Measurements from ENCODE around the gene CCDC74B.
A peak's percentile ranks its signal among the peaks of the same experiment; 100 is the strongest.
"Not testable (repeated sequence)": the region's sequence is repeated elsewhere in the genome, so short reads cannot be mapped to it uniquely, and the experiment has no call there.

Gene CCDC74B

GRCh38 chr2:130145006-130145414 lies at the start of gene CCDC74B:
TSS of gene CCDC74B (minus strand) at chr2:130145112. CDS start at chr2:130144996, 116 bp downstream.
- DNase-seq (ENCODE audit: low read depth), result peak; percentile 39

GRCh38 chr2:130193824-130194223 lies 48.9 kb upstream of the CCDC74B start:
- DNase-seq (ENCODE audit: low read depth), result not testable (repeated sequence)

DNA sequence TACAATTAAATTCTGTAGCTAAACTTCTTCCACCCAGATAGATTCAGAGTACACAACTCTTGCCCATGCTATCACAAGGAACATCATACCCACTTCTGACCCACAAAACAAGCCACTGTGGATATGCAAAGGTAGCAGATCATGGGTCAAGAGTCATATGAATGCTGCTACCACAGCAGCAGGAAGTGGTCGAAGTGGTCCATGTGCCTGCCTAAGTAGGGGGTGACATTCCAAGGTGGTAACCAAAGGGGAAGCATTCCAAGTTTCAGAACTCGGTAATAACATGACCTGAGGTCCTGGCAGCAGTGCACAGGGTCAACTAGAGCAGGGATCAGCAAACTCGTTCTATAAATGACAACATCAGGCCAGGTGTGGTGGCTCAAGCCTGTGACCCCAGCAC lies 47.5 kb upstream of the CCDC74B start:
- not testable (repeated sequence) for DNase-seq (ENCODE audit: low read depth)

DNA sequence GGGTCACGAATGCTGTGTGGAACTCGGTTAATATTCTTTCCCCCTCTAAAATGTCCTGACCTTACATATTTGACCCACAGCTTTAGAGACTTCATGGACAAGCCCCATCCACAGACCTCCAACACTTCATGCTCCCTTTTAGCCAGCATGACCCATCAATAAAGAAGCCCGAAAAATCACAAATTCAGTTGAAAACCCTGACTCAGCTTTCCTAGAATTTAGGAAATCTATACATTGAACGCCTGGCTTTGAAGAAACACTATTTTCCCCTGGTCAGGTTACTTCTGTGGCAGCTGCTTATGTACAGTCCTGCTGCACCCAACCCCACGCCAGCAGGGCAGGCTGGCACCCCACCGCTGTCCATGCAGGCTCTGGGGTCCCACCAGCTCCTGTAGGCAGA lies 46.4 kb upstream of the CCDC74B start:
- DNase-seq (ENCODE audit: low read depth), result not testable (repeated sequence)

- no peak for DNase-seq (ENCODE audit: low read depth)
Observed at GRCh38 chr2:130190237-130190636, 45.3 kb upstream of the CCDC74B start.

DNA sequence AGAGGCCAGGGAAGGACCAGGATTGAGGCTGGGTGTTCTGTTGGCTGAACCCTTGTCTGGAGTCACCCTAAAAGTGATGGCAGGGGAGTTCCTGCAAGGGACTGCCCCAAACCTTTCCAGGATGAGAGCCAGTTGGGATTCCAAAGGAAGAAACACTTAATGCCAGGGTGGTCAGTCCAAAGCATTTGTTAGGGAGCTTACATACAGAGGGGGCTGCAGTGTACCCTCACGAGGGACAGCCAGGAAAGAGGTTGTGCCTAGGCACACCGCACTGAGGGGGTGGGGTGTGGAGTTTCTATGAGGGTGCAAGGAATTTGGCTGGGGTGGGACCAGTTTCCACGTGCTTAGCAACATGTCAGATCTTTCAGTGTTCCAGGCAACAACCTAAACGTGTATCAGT lies 44.0 kb upstream of the CCDC74B start:
- DNase-seq (ENCODE audit: low read depth), result not testable (repeated sequence)

- not testable (repeated sequence) for DNase-seq (ENCODE audit: low read depth)
Observed at GRCh38 chr2:130187859-130188792, 43.2 kb upstream of the CCDC74B start.

DNA sequence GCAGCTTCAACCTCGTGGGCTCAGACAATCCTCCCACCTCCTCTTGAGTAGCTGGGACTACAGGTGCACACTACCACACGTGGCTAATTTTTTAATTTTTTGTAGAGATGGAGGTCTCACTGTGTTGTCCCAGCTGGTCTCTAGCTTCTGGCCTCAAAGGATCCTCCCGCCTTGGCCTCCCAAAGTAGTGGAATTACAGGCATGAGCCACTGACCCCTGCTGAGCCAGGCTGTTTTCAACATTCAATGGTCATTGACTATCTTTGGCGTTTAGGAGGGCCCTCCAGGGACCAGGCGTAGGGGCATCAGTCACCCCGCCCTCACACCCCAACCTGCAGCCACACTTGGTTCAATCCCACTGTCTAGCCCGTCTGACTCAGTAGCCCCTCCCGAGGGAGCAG lies 42.4 kb upstream of the CCDC74B start:
- no peak for DNase-seq (ENCODE audit: low read depth)

GRCh38 chr2:130186391-130186790 lies 41.5 kb upstream of the CCDC74B start:
- no peak for DNase-seq (ENCODE audit: low read depth)

GRCh38 chr2:130185896-130186295 lies 41.0 kb upstream of the CCDC74B start:
- no peak for DNase-seq (ENCODE audit: low read depth)

- no peak for DNase-seq (ENCODE audit: low read depth)
Observed at GRCh38 chr2:130185436-130185835, 40.5 kb upstream of the CCDC74B start.

- no peak for DNase-seq (ENCODE audit: low read depth)
Observed at GRCh38 chr2:130183512-130184373, 38.8 kb upstream of the CCDC74B start.

- not testable (repeated sequence) for DNase-seq (ENCODE audit: low read depth)
Observed at GRCh38 chr2:130182826-130183511, 38.1 kb upstream of the CCDC74B start.

- peak; percentile 79 for DNase-seq (ENCODE audit: low read depth)
Observed at GRCh38 chr2:130181880-130182682, 37.2 kb upstream of the CCDC74B start, which contains the start of gene MZT2B. TSS of gene MZT2B (plus strand) at chr2:130182262. CDS start at chr2:130182283, 21 bp downstream.

- peak; percentile 96 for DNase-seq (ENCODE audit: low read depth)
Observed at GRCh38 chr2:130181325-130181879, 36.5 kb upstream of the CCDC74B start, which contains the start of gene SMPD4. TSS of gene SMPD4 (minus strand) at chr2:130181602. CDS start at chr2:130176592, 5,010 bp downstream.

- not testable (repeated sequence) for DNase-seq (ENCODE audit: low read depth)
Observed at GRCh38 chr2:130180404-130181324, 35.8 kb upstream of the CCDC74B start.

DNA sequence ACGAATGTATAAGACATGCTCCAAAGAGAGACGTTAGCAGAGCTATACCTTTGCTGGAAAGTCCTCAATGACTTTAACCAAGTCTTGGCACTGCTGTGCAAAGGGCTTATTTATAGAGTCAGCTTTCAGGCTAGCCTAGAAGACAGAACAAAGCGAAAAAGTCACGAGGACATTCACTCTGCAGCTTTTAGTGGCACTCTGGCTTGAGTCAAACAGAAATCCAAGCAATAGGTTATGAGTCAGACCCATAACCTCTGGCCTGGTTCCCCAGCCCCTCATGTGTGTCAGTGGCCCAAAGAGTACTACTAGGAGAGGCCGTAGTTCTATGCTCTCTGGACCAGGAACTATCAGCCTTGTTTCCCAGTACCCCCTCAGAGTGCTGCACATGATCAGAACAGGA lies 30.0 kb upstream of the CCDC74B start:
- DNase-seq (ENCODE audit: low read depth), result not testable (repeated sequence)

DNA sequence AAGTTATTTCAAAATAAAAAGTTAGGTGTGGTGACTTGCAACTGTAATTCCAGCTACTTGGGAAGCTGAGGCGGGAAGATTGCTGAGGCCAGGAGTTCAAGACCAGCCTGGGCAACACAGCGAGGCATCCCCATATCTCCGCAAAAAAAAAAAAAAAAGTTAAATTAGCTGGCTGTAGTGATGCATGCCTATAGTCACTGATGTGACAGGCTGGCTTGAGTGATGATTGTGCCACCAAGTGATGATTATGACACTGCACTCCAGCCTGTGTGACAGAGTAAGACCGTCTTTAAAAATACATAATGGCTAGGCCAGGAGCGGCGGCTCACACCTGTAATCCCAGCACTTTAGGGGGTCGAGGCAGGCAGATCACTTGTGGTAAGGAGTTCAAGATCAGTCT lies 25.0 kb upstream of the CCDC74B start:
- DNase-seq (ENCODE audit: low read depth), result no peak

GRCh38 chr2:130169163-130169562 lies 24.3 kb upstream of the CCDC74B start:
- not testable (repeated sequence) for DNase-seq (ENCODE audit: low read depth)
